Nephron (organoid): ENCODE data around the gene BICC1.

ENCODE experiments used
- H3K27ac Mint-ChIP-seq, 3 experiments: 2 replicates each; pipeline ENCODE4 v1.8.0; 2020; ENCODE audit warnings: mixed read lengths in 3 of 3, mild to moderate bottlenecking in 2 of 3, moderate library complexity in 1 of 3
- H3K27me3 Mint-ChIP-seq: 2 replicates; pipeline ENCODE4 v1.8.0; 2021; ENCODE audit warnings: low read depth, mild to moderate bottlenecking, moderate library complexity, mixed read lengths
- H3K36me3 Mint-ChIP-seq: 2 replicates; pipeline ENCODE4 v1.8.0; 2020; ENCODE audit warnings: low read depth, mixed read lengths
- H3K4me1 Mint-ChIP-seq: 2 replicates; pipeline ENCODE4 v1.8.0; 2020; ENCODE audit warnings: mixed read lengths
- H3K4me3 Mint-ChIP-seq, 3 experiments: 2 replicates each; pipeline ENCODE4 v1.8.0; 2020; ENCODE audit warnings: mild to moderate bottlenecking in 3 of 3, mixed read lengths in 3 of 3, moderate library complexity in 2 of 3
- H3K9me3 Mint-ChIP-seq: 2 replicates; pipeline ENCODE4 v1.8.0; 2020; ENCODE audit warnings: mixed read lengths
- CTCF ChIP-seq, 3 experiments: fragments of 200-600 bp; sonication (generic); IDR thresholded peaks; one replicate each; pipeline ENCODE4 v1.5.0; 2021; ENCODE audit warnings: antibody characterized with exemption in 3 of 3; ENCODE audit not compliant: unreplicated experiment in 3 of 3

The BICC1 gene

DNA sequence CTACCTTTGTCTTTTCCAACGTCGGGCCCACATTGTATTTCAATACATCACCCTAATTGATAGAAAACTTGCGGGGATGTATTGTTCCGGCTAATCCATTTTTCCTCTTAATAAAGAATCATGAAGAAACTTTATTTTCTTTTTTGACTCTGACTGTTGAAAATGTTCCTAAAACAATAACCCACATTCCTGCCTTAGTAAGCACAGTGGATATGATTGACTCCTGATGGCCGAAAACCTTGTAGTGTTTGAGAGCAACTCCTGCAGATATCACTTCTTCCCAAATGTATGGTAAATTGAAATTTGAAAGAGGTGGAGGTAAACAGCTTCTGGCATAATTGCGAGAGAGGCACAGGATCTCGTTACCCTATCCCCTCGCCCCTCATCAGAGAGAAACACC is 65.7 kb downstream of the BICC1 start:
- peaks cover under 1% of the 10 kb centered on the region for H3K36me3 Mint-ChIP-seq
- H3K27ac Mint-ChIP-seq, result peak overlapping the region; percentile 93 to 98 (median 93)
- peaks cover under 1% of the 10 kb centered on the region for H3K9me3 Mint-ChIP-seq

DNA sequence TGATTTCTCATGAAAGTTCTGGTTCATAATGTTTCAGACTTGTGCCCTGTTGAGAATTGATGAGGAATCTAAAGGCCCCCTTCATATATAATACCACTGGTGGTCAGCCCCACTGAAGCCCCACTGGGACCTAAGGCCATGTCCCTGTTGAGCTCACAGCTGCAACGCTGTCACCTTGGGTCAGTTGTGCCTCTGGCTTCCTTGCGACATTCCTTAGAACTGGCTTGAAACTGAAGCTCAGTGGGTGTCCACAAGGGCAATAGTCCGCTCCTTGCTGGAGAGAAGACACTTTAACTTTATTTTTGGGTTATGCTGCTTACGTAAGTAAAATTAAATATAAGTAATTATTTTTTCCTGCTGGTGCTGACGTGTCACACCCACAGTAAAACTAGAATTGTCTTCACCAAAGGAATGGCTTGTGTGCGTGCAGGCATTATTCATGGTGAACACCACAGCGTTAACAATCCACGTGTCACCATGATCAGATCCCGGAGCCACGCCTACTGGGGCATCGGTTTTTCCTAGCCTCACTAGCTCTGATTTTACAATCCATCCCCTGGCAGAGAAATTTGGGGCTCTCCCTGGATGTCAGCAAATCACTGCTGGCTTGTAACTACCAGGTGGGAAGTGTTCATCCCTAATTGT is 66.5 kb downstream of the BICC1 start:
- H3K27me3 Mint-ChIP-seq, result no peaks in the 10 kb centered on the region
- peaks cover 7% of the 10 kb centered on the region for H3K9me3 Mint-ChIP-seq
- no peak for TF ChIP-seq CTCF (IDR thresholded peaks at IDR 0.05; ENCODE audit: unreplicated experiment in 3 of 3)
- peaks cover 5% of the 10 kb centered on the region for H3K36me3 Mint-ChIP-seq
- H3K27ac Mint-ChIP-seq, result peak overlapping the region; percentile 93 to 98 (median 93)
- H3K4me1 Mint-ChIP-seq, result peaks cover 55% of the 10 kb centered on the region
- H3K4me3 Mint-ChIP-seq, result no peak overlapping the region

More for the DNA sequence above, 65.7 kb downstream of the BICC1 start:
- TF ChIP-seq CTCF (IDR thresholded peaks at IDR 0.05; ENCODE audit: unreplicated experiment in 3 of 3), result no peak
- H3K4me3 Mint-ChIP-seq, result peak overlapping the region in 1 of 3 experiments; percentile 6
- no peaks in the 10 kb centered on the region for H3K27me3 Mint-ChIP-seq
- peaks cover 59% of the 10 kb centered on the region for H3K4me1 Mint-ChIP-seq

- Mint-ChIP-seq H3K27me3 (no peaks in the 10 kb centered on the region), H3K9me3 (peaks cover 11% of the 10 kb centered on the region), H3K4me1 (peaks cover 32% of the 10 kb centered on the region), H3K4me3 (no peak overlapping the region), H3K27ac (no peak overlapping the region), H3K36me3 (peaks cover 11% of the 10 kb centered on the region)
- no peak for TF ChIP-seq CTCF (IDR thresholded peaks at IDR 0.05; ENCODE audit: unreplicated experiment in 3 of 3)
Measured at GRCh38 chr10:58582045-58582444, 69.4 kb downstream of the BICC1 start.

DNA sequence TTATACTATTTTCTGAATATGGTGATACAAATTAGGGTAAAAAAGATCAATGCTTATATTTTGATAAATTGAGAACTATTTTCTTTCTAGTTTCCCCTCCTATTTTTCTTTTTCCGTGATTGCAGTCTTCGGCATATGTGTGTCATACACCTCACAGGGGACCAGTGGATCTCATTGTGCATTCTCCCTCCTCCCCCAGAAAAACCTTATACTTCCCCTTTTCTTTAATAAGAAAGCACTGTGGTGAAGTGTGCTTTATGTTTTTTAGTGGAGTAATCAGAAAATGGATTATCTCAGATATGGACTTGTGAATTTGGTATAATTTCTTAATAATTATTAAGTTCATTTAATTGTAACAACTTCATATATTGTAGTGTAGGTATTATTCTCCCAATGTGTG is 72.8 kb downstream of the BICC1 start:
- Mint-ChIP-seq H3K4me3 (no peak overlapping the region), H3K27ac (no peak overlapping the region), H3K27me3 (no peaks in the 10 kb centered on the region), H3K36me3 (peaks cover 14% of the 10 kb centered on the region), H3K9me3 (peaks cover 11% of the 10 kb centered on the region), H3K4me1 (peaks cover 29% of the 10 kb centered on the region)
- TF ChIP-seq CTCF (IDR thresholded peaks at IDR 0.05; ENCODE audit: unreplicated experiment in 3 of 3), result no peak

- Mint-ChIP-seq H3K4me3 (no peak overlapping the region), H3K36me3 (peaks cover 18% of the 10 kb centered on the region), H3K27ac (no peak overlapping the region), H3K27me3 (no peaks in the 10 kb centered on the region), H3K4me1 (peaks cover 23% of the 10 kb centered on the region), H3K9me3 (peaks cover 11% of the 10 kb centered on the region)
- TF ChIP-seq CTCF (IDR thresholded peaks at IDR 0.05; ENCODE audit: unreplicated experiment in 3 of 3), result no peak
Measured at GRCh38 chr10:58586282-58587245, 73.9 kb downstream of the BICC1 start.
